Mucosa of rectum (tissue), 2 donors: ENCODE results near the gene ANGPTL4.
A peak's percentile ranks its signal among the peaks of the same experiment; 100 is the strongest.

Experiments
- H3K27ac ChIP-seq, 2 donors: one replicate each; pipeline ENCODE4 v1.7.0; 2013; ENCODE audit warnings: inconsistent platforms in 2 of 2, low read depth in 2 of 2, low read length in 2 of 2
- H3K27me3 ChIP-seq, 2 donors: one replicate each; pipeline ENCODE4 v1.7.0; 2013; ENCODE audit warnings: low read length in 2 of 2; ENCODE audit not compliant: control insufficient read depth in 2 of 2, insufficient read depth in 2 of 2
- H3K36me3 ChIP-seq, 2 donors: one replicate each; pipeline ENCODE4 v1.7.0; 2013; ENCODE audit warnings: low read length in 2 of 2; ENCODE audit not compliant: control insufficient read depth in 2 of 2, insufficient read depth in 2 of 2
- H3K4me1 ChIP-seq, 2 donors: one replicate each; pipeline ENCODE4 v1.7.0; 2013; ENCODE audit warnings: low read length in 2 of 2, mild to moderate bottlenecking in 1 of 2; ENCODE audit not compliant: control insufficient read depth in 2 of 2, insufficient read depth in 2 of 2
- H3K4me3 ChIP-seq, 2 donors: one replicate each; pipeline ENCODE4 v1.7.0; 2013; ENCODE audit warnings: low read length in 2 of 2
- H3K9ac ChIP-seq, 2 donors: one replicate each; pipeline ENCODE4 v1.7.0; 2013; ENCODE audit warnings: low read length in 2 of 2, low read depth in 1 of 2, mild to moderate bottlenecking in 1 of 2
- H3K9me3 ChIP-seq, 2 donors: one replicate each; pipeline ENCODE4 v1.7.0; 2013; ENCODE audit warnings: low read length in 2 of 2; ENCODE audit not compliant: control insufficient read depth in 2 of 2
- donor health status: healthy.
- donor health status: Normal muscosa, but diverticular disease.

The ANGPTL4 gene

DNA sequence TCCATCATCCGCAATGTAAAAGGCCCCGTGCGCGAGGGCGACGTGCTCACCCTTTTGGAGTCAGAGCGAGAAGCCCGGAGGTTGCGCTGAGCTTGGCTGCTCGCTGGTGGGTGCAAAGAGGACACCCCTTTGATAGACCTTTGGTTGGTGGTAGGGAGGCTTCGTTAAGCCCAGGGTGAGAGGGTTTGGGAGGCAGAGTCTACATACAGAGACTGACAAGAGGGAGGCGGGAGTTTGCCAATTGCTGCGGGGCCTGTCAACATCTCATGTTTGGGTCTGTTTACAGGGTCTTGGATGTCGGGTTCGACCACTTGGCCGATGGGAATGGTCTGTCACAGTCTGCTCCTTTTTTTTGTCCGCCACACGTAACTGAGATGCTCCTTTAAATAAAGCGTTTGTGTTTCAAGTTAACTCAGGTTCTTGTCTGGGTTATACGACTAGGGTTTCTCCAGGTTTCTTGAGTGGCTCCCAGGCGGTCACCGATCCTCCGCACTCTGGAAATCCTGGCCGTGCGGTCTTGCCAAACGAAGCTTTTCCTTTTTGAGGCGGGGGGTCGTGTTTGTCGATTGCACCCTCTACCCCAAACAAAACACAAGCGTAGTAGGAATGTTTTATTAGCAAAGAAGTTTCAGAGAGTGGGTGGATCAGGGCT lies 41.8 kb upstream of the ANGPTL4 start:
- H3K9me3 ChIP-seq = no peaks in the 10 kb centered on the region
- peak overlapping the region; percentile 77 to 91 for H3K27ac ChIP-seq
- peaks cover 0 to 11% of the 10 kb centered on the region in 2 donors for H3K36me3 ChIP-seq
- H3K4me3 ChIP-seq = peak overlapping the region; percentile 84 to 99
- peaks cover 0 to 2% of the 10 kb centered on the region in 2 donors for H3K27me3 ChIP-seq
- H3K4me1 ChIP-seq = peaks cover 11 to 20% of the 10 kb centered on the region in 2 donors
- H3K9ac ChIP-seq = peak overlapping the region; percentile 94 to 99

DNA sequence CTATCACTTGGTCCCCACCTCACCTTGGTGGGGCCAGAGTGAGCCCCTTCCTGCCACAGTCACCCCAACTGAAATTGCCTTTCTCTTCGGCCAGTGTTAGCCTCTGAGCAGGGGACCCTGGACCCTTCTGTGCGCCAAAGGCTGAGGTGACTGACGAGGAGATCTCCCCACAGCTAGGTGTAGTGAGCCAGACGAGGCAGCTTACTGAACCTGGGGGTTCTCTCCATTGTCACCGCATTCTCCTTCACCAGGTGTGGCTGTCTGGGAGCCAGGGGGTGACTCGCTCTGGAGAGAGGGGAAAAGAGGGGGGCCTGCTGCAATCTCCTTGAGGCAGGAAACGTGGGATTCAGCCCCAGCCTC lies 41.3 kb upstream of the ANGPTL4 start:
- H3K9me3 ChIP-seq = no peaks in the 10 kb centered on the region
- peaks cover 0 to 2% of the 10 kb centered on the region in 2 donors for H3K27me3 ChIP-seq
- H3K36me3 ChIP-seq = peaks cover 0 to 11% of the 10 kb centered on the region in 2 donors
- no peak overlapping the region for H3K27ac ChIP-seq
- H3K4me3 ChIP-seq = peak overlapping the region; percentile 84 to 99
- H3K4me1 ChIP-seq = peaks cover 11 to 20% of the 10 kb centered on the region in 2 donors
- H3K9ac ChIP-seq = peak overlapping the region; percentile 41 to 94

- Histone ChIP-seq H3K27ac (no peak overlapping the region), H3K27me3 (peaks cover 0 to 2% of the 10 kb centered on the region in 2 donors), H3K4me3 (no peak overlapping the region), H3K4me1 (peaks cover 11 to 20% of the 10 kb centered on the region in 2 donors), H3K36me3 (peaks cover 0 to 11% of the 10 kb centered on the region in 2 donors), H3K9ac (no peak overlapping the region), H3K9me3 (no peaks in the 10 kb centered on the region)
These were observed 40.2 kb upstream of the ANGPTL4 start for GRCh38 chr19:8323781-8324185.

DNA sequence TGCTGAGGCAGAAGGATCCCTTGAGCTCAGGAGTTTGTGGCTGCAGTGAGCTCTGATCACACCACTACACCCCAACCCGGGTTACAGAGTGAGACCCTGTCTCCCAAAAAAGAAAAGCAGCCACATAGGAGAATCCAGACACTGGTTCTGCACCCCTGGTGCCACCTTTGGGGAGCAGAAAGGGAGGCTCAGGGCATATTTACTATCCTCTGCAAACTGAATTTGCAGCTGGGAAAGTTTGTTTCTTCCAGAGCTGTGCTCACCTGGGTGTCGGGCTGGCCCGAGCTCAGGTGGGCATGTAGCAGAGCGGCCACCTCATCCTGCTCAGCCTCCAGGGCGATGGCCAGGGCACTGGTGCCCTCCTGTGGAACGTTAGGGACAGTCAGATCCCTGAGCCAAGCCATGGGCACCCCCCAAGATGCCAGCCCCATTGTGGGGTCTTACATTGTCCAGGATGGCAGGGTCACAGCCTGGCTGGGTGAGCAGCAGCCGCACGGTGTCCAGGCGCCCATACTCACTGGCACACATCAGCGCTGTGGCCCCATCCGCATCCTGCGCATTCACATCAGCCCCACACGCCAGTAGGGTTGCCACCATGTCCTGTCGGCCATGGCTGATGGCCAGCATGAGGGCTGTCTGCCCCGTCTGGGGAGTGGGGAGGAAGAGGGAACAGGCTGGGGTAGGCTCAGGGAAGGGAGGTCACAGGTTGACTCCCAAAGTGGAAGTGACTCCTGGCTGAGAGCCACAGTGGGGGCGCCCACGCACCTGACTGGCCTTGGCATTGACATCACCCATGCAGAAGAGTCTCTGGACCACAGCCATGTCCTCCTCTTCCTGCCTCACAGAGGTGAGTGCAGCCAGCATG lies 39.5 kb upstream of the ANGPTL4 start:
- H3K27ac ChIP-seq = no peak overlapping the region

DNA sequence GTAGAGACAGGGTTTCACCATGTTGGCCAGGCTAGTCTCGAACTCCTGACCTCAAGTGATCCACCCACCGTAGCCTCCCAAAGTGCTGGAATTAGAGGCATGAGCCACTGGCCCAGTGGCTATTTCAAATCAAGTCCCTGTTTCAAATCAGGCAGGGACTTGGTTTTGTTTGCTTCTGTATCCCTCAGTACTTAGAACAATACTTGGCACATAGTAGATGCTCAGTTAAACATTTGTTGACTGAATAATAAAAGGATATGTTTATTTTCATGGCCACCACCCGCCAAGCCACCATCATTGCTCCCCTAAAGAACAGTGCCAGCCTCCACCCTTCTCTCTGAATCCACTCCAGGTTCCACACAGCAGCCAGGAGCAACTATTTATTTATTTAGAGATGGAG lies 38.5 kb upstream of the ANGPTL4 start:
- Histone ChIP-seq H3K9ac (no peak overlapping the region), H3K9me3 (no peaks in the 10 kb centered on the region), H3K36me3 (peaks cover 0 to 11% of the 10 kb centered on the region in 2 donors), H3K4me3 (no peak overlapping the region), H3K27me3 (peaks cover 0 to 2% of the 10 kb centered on the region in 2 donors), H3K4me1 (peaks cover 11 to 12% of the 10 kb centered on the region in 2 donors), H3K27ac (no peak overlapping the region)

More for the DNA sequence above, 39.5 kb upstream of the ANGPTL4 start:
- Histone ChIP-seq H3K27me3 (peaks cover 0 to 2% of the 10 kb centered on the region in 2 donors), H3K4me1 (peaks cover 11 to 20% of the 10 kb centered on the region in 2 donors), H3K4me3 (no peak overlapping the region), H3K9ac (no peak overlapping the region), H3K36me3 (peaks cover 0 to 11% of the 10 kb centered on the region in 2 donors), H3K9me3 (no peaks in the 10 kb centered on the region)

DNA sequence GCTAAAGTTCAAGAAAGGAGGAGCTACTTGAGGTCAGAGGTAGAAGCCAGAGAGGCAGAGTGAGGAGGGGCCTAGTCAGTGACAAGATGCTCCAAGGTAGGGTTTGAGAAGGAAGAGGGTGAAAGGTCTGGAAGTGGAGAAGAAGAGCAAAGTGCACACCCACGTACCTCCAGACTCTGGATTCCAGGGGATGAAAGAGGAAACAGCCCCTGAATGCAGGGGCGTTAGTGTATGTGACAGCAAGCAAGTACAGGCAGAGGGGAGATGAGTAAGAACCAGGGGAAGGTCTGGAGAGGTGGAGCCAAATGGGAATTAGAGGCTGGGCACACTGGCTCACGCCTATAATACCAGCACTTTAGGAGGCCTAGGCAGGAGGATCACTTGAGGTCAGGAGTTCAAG lies 34.0 kb upstream of the ANGPTL4 start:
- peaks cover 0 to 6% of the 10 kb centered on the region in 2 donors for H3K4me1 ChIP-seq
- no peak overlapping the region for H3K27ac ChIP-seq
- H3K36me3 ChIP-seq = no peaks in the 10 kb centered on the region
- H3K9ac ChIP-seq = no peak overlapping the region
- no peaks in the 10 kb centered on the region for H3K9me3 ChIP-seq
- no peak overlapping the region for H3K4me3 ChIP-seq
- peaks cover 15 to 17% of the 10 kb centered on the region in 2 donors for H3K27me3 ChIP-seq

DNA sequence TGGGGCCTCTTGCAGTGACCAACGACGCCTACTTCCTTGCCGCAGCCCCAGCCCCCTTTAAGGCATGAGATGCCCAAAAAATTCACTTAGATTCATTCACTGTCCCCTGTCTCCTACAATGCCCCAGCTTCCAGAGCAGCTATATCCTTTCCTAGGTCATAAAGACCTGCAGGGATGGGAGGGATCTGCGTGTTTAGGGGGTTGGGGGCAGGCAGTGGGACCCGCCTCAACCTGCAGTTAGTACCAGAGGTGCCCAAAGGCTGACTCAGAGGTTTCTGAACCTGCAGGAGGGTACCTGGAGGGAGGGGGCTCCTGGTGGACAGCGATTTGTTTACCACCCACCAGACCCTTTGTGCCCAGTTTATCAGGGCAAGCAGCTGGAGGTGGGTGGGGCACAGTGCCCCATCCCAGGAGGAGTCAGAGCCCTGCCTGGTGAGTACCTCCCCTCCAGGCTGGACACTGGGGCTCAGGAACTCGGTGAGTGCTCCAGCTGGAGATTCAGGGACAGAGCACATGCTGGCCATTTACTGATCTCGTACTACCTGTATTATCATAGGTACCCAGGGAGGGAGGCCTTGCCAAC lies 32.6 kb upstream of the ANGPTL4 start:
- Histone ChIP-seq H3K9me3 (no peaks in the 10 kb centered on the region), H3K4me1 (peaks cover 0 to 6% of the 10 kb centered on the region in 2 donors), H3K27me3 (peaks cover 15 to 20% of the 10 kb centered on the region in 2 donors), H3K27ac (no peak overlapping the region), H3K9ac (no peak overlapping the region), H3K36me3 (no peaks in the 10 kb centered on the region), H3K4me3 (no peak overlapping the region)

GRCh38 chr19:8332976-8333766 lies 30.8 kb upstream of the ANGPTL4 start:
- H3K4me1 ChIP-seq = peaks cover 0 to 6% of the 10 kb centered on the region in 2 donors
- no peaks in the 10 kb centered on the region for H3K36me3 ChIP-seq
- peaks cover 19 to 20% of the 10 kb centered on the region in 2 donors for H3K27me3 ChIP-seq
- no peak overlapping the region for H3K9ac ChIP-seq
- H3K4me3 ChIP-seq = no peak overlapping the region
- H3K27ac ChIP-seq = no peak overlapping the region
- no peaks in the 10 kb centered on the region for H3K9me3 ChIP-seq

- peaks cover 19 to 20% of the 10 kb centered on the region in 2 donors for H3K27me3 ChIP-seq
- no peak overlapping the region for H3K4me3 ChIP-seq
- peaks cover 0 to 6% of the 10 kb centered on the region in 2 donors for H3K4me1 ChIP-seq
- no peak overlapping the region for H3K27ac ChIP-seq
- H3K36me3 ChIP-seq = no peaks in the 10 kb centered on the region
- H3K9me3 ChIP-seq = no peaks in the 10 kb centered on the region
- no peak overlapping the region for H3K9ac ChIP-seq
These were observed 30.0 kb upstream of the ANGPTL4 start for GRCh38 chr19:8333767-8334457.
